GM12878 (cell line): ENCODE data around the gene LHX2. TPM values are rescaled to one million over a fixed set of nuclear protein-coding genes. Genes with fewer than 3 reads are reported as not detected.

Experiments used
- BRCA1 ChIP-seq: IDR thresholded peaks from 2 replicates; pipeline ENCODE4 v1.6.1; 2011; ENCODE audit warnings: low read depth, low read length, improper control_type of control experiment
- CUX1 ChIP-seq: IDR thresholded peaks from 2 replicates; pipeline ENCODE4 v1.6.1; 2012; ENCODE audit warnings: improper control_type of control experiment, low read depth, low read length; ENCODE audit not compliant: insufficient replicate concordance
- E4F1 ChIP-seq: fragments of 450-650 bp; IDR thresholded peaks from 2 replicates; pipeline ENCODE4 v1.6.1; 2018; ENCODE audit warnings: borderline replicate concordance, mild to moderate bottlenecking; ENCODE audit not compliant: partially characterized antibody
- IKZF2 ChIP-seq, 2 experiments: fragments of 450-650 bp; IDR thresholded peaks; 2 replicates each; pipeline ENCODE4 v1.6.1; 2017; ENCODE audit warnings: mild to moderate bottlenecking in 2 of 2, moderate library complexity in 2 of 2
- JUNB ChIP-seq: IDR thresholded peaks from 2 replicates; pipeline ENCODE4 v1.6.1; 2016; ENCODE audit warnings: antibody characterized with exemption, mild to moderate bottlenecking
- NFXL1 ChIP-seq: fragments of 450-650 bp; IDR thresholded peaks from 2 replicates; pipeline ENCODE4 v1.6.1; 2017; ENCODE audit warnings: antibody characterized with exemption, mild to moderate bottlenecking, borderline replicate concordance
- RELA ChIP-seq: fragments of 450-650 bp; IDR thresholded peaks from 2 replicates; pipeline ENCODE4 v1.8.0; 2014; ENCODE audit warnings: borderline replicate concordance; ENCODE audit not compliant: partially characterized antibody
- SMAD1 ChIP-seq: fragments of 450-650 bp; IDR thresholded peaks from 2 replicates; pipeline ENCODE4 v1.6.1; 2018; ENCODE audit warnings: mild to moderate bottlenecking, low read depth; ENCODE audit not compliant: partially characterized antibody
- TCF3 ChIP-seq: IDR thresholded peaks from 2 replicates; pipeline ENCODE4 v1.6.1; 2012; ENCODE audit warnings: low read depth, mild to moderate bottlenecking, low read length, borderline replicate concordance; ENCODE audit not compliant: insufficient read depth
- ZBTB40 ChIP-seq: fragments of 450-650 bp; IDR thresholded peaks from 2 replicates; pipeline ENCODE4 v1.6.1; 2016; ENCODE audit warnings: mild to moderate bottlenecking, moderate library complexity, borderline replicate concordance
- ZNF217 ChIP-seq: fragments of 450-650 bp; IDR thresholded peaks from 2 replicates; pipeline ENCODE4 v1.6.1; 2017; ENCODE audit warnings: antibody characterized with exemption, mild to moderate bottlenecking
- ZNF687 ChIP-seq: fragments of 450-650 bp; IDR thresholded peaks from 2 replicates; pipeline ENCODE4 v1.6.1; 2017; ENCODE audit warnings: mild to moderate bottlenecking, moderate library complexity
- polyA plus RNA-seq, 11 experiments: library from polyadenylated mRNA; depleted of rRNA in 4 of 11; unstranded in 6 of 11; stranded (reverse) in 5 of 11; fragments of >200 nt; fragmentation: Nextera tagmentation in 4 of 11; fragmentation: Illumina TruSeq in 1 of 11; extraction: Ambion mirVana in 4 of 11; extraction: Trizol in 1 of 11; gene quantifications; 1 replicate in 1 of 11; 2 replicates in 10 of 11; pipeline versions ENCODE4 v1.2.1 to v1.2.3, GENCODE V29; 2011 to 2016; ENCODE audit warnings: inconsistent platforms in 2 of 11, missing spikeins in 2 of 11, low read depth in 1 of 11
- total RNA-seq, 4 experiments: library from RNA; depleted of rRNA in 3 of 4; stranded (reverse); fragments of >200 nt in 3 of 4; fragmentation: Illumina TruSeq in 1 of 4; extraction: Trizol in 1 of 4; gene quantifications; 2 replicates each; pipeline versions ENCODE4 v1.2.1 to v1.2.3, GENCODE V29; 2013 to 2021

LHX2 gene
- total and polyA plus RNA-seq, 10 of the 15 experiments (the other 5 are each of a cell fraction or from before 2014, with no cell fraction given), result 0.82 to 69.8 (median 5.3) TPM

GRCh38 chr9:123998970-123999621, 12.5 kb upstream of the LHX2 start (continued):
- TF ChIP-seq ZBTB40, result peak; percentile 27; the same call in 1 of the 2 replicates
- no peak for TF ChIP-seq E4F1
- no peak for TF ChIP-seq ZNF217
- no peak for TF ChIP-seq JUNB
- TF ChIP-seq IKZF2 (IDR thresholded peaks at IDR 0.05), result 0 out of 4 replicates have a peak, but pooled peaks of 1 of the 2 experiments have one; percentile 16
- peak; percentile 28 for TF ChIP-seq SMAD1
- no peak for TF ChIP-seq TCF3
- no peak for TF ChIP-seq NFXL1
- TF ChIP-seq CUX1, result no peak
- no peak for TF ChIP-seq BRCA1
- peak; percentile 57; the same call in 1 of the 2 replicates for TF ChIP-seq ZNF687
- TF ChIP-seq RELA, result no peak
